H1 (cell line): Measurements from ENCODE around the gene NDUFAF3. TPM values are rescaled to one million over a fixed set of nuclear protein-coding genes. Genes with fewer than 3 reads are reported as not detected.
A peak's percentile ranks its signal among the peaks of the same experiment; 100 is the strongest.

Experiments used
- CTCF ChIA-PET: fragments of 300-600 bp; sonication (Branson Sonifier 250); formaldehyde crosslinking; loops from one replicate; lab custom pipeline; 2021; ENCODE audit not compliant: partially characterized antibody; lab: Charles Lee
- POLR2A ChIA-PET: fragments of 300-600 bp; sonication (Branson Sonifier 250); formaldehyde crosslinking; loops from one replicate; lab custom pipeline; 2021; ENCODE audit warnings: inconsistent platforms; ENCODE audit not compliant: partially characterized antibody; lab: Charles Lee
- DNase-seq, 2 experiments: peaks; one replicate each; pipeline versions ENCODE4 v3.0.0 to v3.0.0-alpha.2; 2010 to 2022; ENCODE audit warnings: low spot score in 2 of 2, low read depth in 1 of 2, mixed read lengths in 1 of 2
- FAIRE-seq: peaks from 2 replicates; lab custom pipeline; 2011; peaks lifted over from hg19 to GRCh38; lab: Jason Lieb, UNC
- H2AFZ ChIP-seq: 2 replicates; pipeline ENCODE4 v1.8.1; 2012; ENCODE audit warnings: low read length, inconsistent platforms
- H2AK5ac ChIP-seq: 2 replicates; pipeline ENCODE4 v1.6.1; 2013; ENCODE audit warnings: low read depth, low read length
- H2BK120ac ChIP-seq: replicated peaks from 2 replicates; pipeline ENCODE3; 2013; ENCODE audit warnings: low read depth, low read length, inconsistent platforms
- H2BK12ac ChIP-seq: 2 replicates; pipeline ENCODE4 v1.6.1; 2013; ENCODE audit warnings: low read depth, low read length
- H2BK15ac ChIP-seq: 2 replicates; pipeline ENCODE4 v1.6.1; 2013; ENCODE audit warnings: low read length
- H2BK20ac ChIP-seq: 2 replicates; pipeline ENCODE4 v1.6.1; 2013; ENCODE audit warnings: low read length
- H2BK5ac ChIP-seq: 2 replicates; pipeline ENCODE4 v1.6.1; 2013; ENCODE audit warnings: low read depth, low read length
- H3K14ac ChIP-seq: 2 replicates; pipeline ENCODE4 v1.6.1; 2013; ENCODE audit warnings: inconsistent platforms; ENCODE audit not compliant: insufficient read length
- H3K18ac ChIP-seq: 2 replicates; pipeline ENCODE4 v1.6.1; 2013; ENCODE audit warnings: low read length; ENCODE audit errors: extremely low read depth
- H3K23ac ChIP-seq: 2 replicates; pipeline ENCODE4 v1.6.1; 2013; ENCODE audit warnings: inconsistent platforms; ENCODE audit not compliant: insufficient read length
- H3K23me2 ChIP-seq: 2 replicates; pipeline ENCODE4 v1.6.1; 2013; ENCODE audit warnings: low read depth, low read length
- H3K27ac ChIP-seq: 2 replicates; pipeline ENCODE4 v1.6.1; 2011; ENCODE audit warnings: low read depth, low read length, inconsistent platforms
- H3K27me3 ChIP-seq, 4 experiments: replicated peaks in 1 of 4; 1 replicate in 1 of 4; 2 replicates in 3 of 4; pipeline versions ENCODE4 v1.6.1 to v1.8.1; 2011 to 2013; ENCODE audit warnings: low read length in 3 of 4, mild to moderate bottlenecking in 3 of 4, inconsistent platforms in 2 of 4, mixed read lengths in 2 of 4, moderate library complexity in 1 of 4; ENCODE audit not compliant: control insufficient read depth in 3 of 4, insufficient read depth in 3 of 4; ENCODE audit errors: extremely low read depth in 1 of 4
- H3K36me3 ChIP-seq, 4 experiments: 2 replicates each; pipeline versions ENCODE4 v1.6.1 to v1.8.1; 2011 to 2013; ENCODE audit warnings: mild to moderate bottlenecking in 4 of 4, low read length in 3 of 4, moderate library complexity in 2 of 4, control low read depth in 1 of 4, inconsistent platforms in 1 of 4; ENCODE audit not compliant: insufficient read depth in 4 of 4, control insufficient read depth in 2 of 4
- H3K4ac ChIP-seq: replicated peaks from 2 replicates; pipeline ENCODE3; 2013; ENCODE audit warnings: low read length, low read depth, mixed read lengths, inconsistent platforms; ENCODE audit not compliant: insufficient read length
- H3K4me1 ChIP-seq, 4 experiments: replicated peaks in 1 of 4; 1 replicate in 1 of 4; 2 replicates in 3 of 4; pipeline versions ENCODE4 v1.6.1 to v1.8.1; 2011 to 2013; ENCODE audit warnings: low read length in 3 of 4, inconsistent platforms in 2 of 4, mixed read lengths in 1 of 4; ENCODE audit not compliant: insufficient read depth in 4 of 4, control insufficient read depth in 3 of 4
- H3K4me2 ChIP-seq, 2 experiments: 2 replicates each; pipeline versions ENCODE4 v1.6.1 to v1.8.1; 2011 to 2013; ENCODE audit warnings: low read depth in 2 of 2, low read length in 2 of 2, control low read depth in 1 of 2, inconsistent platforms in 1 of 2, mild to moderate bottlenecking in 1 of 2; ENCODE audit not compliant: insufficient read depth in 1 of 2
- H3K4me3 ChIP-seq, 4 experiments: fragments of 200-600, 300-600 bp in 1 of 4; sonication (generic), shearing (Covaris generic), sonication (Bioruptor Twin) in 1 of 4; 2 replicates each; pipeline versions ENCODE4 v1.5.1 to v1.8.1; 2011 to 2016; ENCODE audit warnings: low read length in 4 of 4, low read depth in 3 of 4, control low read depth in 2 of 4, inconsistent platforms in 2 of 4, mild to moderate bottlenecking in 2 of 4, mixed read lengths in 1 of 4, moderate library complexity in 1 of 4; ENCODE audit not compliant: insufficient read depth in 2 of 4; ENCODE audit errors: extremely low read depth in 1 of 4
- H3K56ac ChIP-seq: replicated peaks from 2 replicates; pipeline ENCODE3; 2013; ENCODE audit warnings: low read depth, mild to moderate bottlenecking, mixed read lengths, low read length, inconsistent platforms; ENCODE audit not compliant: insufficient read length
- H3K79me1 ChIP-seq: 2 replicates; pipeline ENCODE4 v1.6.1; 2013; ENCODE audit warnings: low read depth, low read length, control low read depth
- H3K79me2 ChIP-seq, 2 experiments: 2 replicates each; pipeline versions ENCODE4 v1.6.1 to v1.8.1; 2012 to 2013; ENCODE audit warnings: low read length in 2 of 2, mild to moderate bottlenecking in 2 of 2, inconsistent platforms in 1 of 2; ENCODE audit not compliant: insufficient read depth in 2 of 2, control insufficient read depth in 1 of 2
- H3K9ac ChIP-seq, 4 experiments: replicated peaks in 1 of 4; 1 replicate in 1 of 4; 2 replicates in 3 of 4; pipeline versions ENCODE4 v1.6.1 to v1.8.1; 2011 to 2013; ENCODE audit warnings: low read depth in 3 of 4, low read length in 3 of 4, control low read depth in 2 of 4, mild to moderate bottlenecking in 2 of 4, moderate library complexity in 2 of 4, inconsistent platforms in 1 of 4; ENCODE audit errors: extremely low read depth in 1 of 4
- H3K9me3 ChIP-seq, 2 experiments: 2 replicates each; pipeline versions ENCODE4 v1.6.1 to v1.8.1; 2012 to 2013; ENCODE audit warnings: mild to moderate bottlenecking in 2 of 2, moderate library complexity in 2 of 2, control low read depth in 1 of 2, inconsistent platforms in 1 of 2, low read depth in 1 of 2, low read length in 1 of 2, mixed read lengths in 1 of 2; ENCODE audit not compliant: insufficient read depth in 2 of 2
- H4K20me1 ChIP-seq, 2 experiments: replicated peaks in 1 of 2; 2 replicates each; pipeline versions ENCODE3 to v1.8.1; 2011 to 2013; ENCODE audit warnings: inconsistent platforms in 2 of 2, low read length in 2 of 2, mild to moderate bottlenecking in 1 of 2; ENCODE audit not compliant: insufficient read depth in 2 of 2, control insufficient read depth in 1 of 2
- H4K5ac ChIP-seq: 2 replicates; pipeline ENCODE4 v1.6.1; 2013; ENCODE audit warnings: low read length, low read depth, mixed read lengths, inconsistent platforms; ENCODE audit not compliant: insufficient read length
- H4K8ac ChIP-seq: 2 replicates; pipeline ENCODE4 v1.8.0; 2013; ENCODE audit warnings: mild to moderate bottlenecking, moderate library complexity, low read length, inconsistent platforms; ENCODE audit not compliant: insufficient read depth; ENCODE audit errors: extremely low read depth
- H4K91ac ChIP-seq: replicated peaks from 2 replicates; pipeline ENCODE3; 2013; ENCODE audit warnings: low read length, mixed read lengths, inconsistent platforms; ENCODE audit not compliant: insufficient read length
- CHD1 ChIP-seq: IDR thresholded peaks from 2 replicates; pipeline ENCODE4 v1.6.1; 2012; ENCODE audit warnings: low read depth, low read length, improper control_type of control experiment
- MAFK ChIP-seq: IDR thresholded peaks from 2 replicates; pipeline ENCODE4 v1.6.1; 2012; ENCODE audit warnings: low read depth, mild to moderate bottlenecking, improper control_type of control experiment, low read length
- SAP30 ChIP-seq: fragments of 300-600 bp; sonication (generic); IDR thresholded peaks from 2 replicates; pipeline ENCODE4 v1.7.1; 2012; ENCODE audit warnings: low read length, moderate library complexity, mild to moderate bottlenecking, inconsistent platforms; ENCODE audit not compliant: insufficient read depth, insufficient replicate concordance
- TEAD4 ChIP-seq: IDR thresholded peaks from 2 replicates; pipeline ENCODE4 v1.6.1; 2012; ENCODE audit warnings: low read depth, low read length, inconsistent platforms, mixed read lengths
- WGBS, 2 experiments: shearing (Covaris generic) in 1 of 2; methylation state at CpG; one replicate each; pipeline versions ENCODE4 v1.1.6 to v1.1.7; 2013 to 2015; ENCODE audit warnings: low lambda C conversion rate in 2 of 2, mixed read lengths in 2 of 2, inconsistent platforms in 1 of 2, low coverage in 1 of 2, missing lambda C conversion rate in 1 of 2; ENCODE audit not compliant: insufficient replicate concordance in 2 of 2, insufficient coverage in 1 of 2, insufficient read length in 1 of 2; ENCODE audit errors: extremely low coverage in 1 of 2, missing lambda C conversion rate in 1 of 2; 5-methylcytosine and 5-hydroxymethylcytosine counted together
- polyA plus RNA-seq, 7 experiments: library from polyadenylated mRNA; depleted of rRNA in 3 of 7; stranded (reverse) in 5 of 7; unstranded in 2 of 7; fragments of >200 nt in 5 of 7; fragments of 200-250 nt in 2 of 7; gene quantifications; 1 replicate in 5 of 7; 2 replicates in 1 of 7; 4 replicates in 1 of 7; pipeline versions ENCODE4 v1.2.1 to v1.2.3, GENCODE V29; 2011 to 2013; ENCODE audit warnings: missing spikeins in 2 of 7, mixed read lengths in 2 of 7
- total RNA-seq: library from RNA; stranded (reverse); fragmentation: NEBNext Ultra II Directional; extraction: Animal tissue kit (Norgen Biotek cat#: 25700); gene quantifications from 2 replicates; pipeline ENCODE4 v1.2.1, GENCODE V29; 2021

NDUFAF3 gene
- total and polyA plus RNA-seq, 2 of the 8 experiments (the other 6 are each of a cell fraction or from before 2014, with no cell fraction given): 27.8 to 45.5 TPM

GRCh38 chr3:48999085-48999858 is 22.6 kb upstream of the NDUFAF3 start:
- peak overlapping the region in 1 of 2 experiments; percentile 37; a peak in 2 of 4 replicates for H3K4me2 ChIP-seq
- H3K36me3 ChIP-seq: peaks cover 0 to 3% (median 0%) of the 10 kb centered on the region in 4 experiments; a peak in 1 of 8 replicates
- no peak overlapping the region for H4K5ac ChIP-seq
- no peak for DNase-seq
- no peak overlapping the region for H4K91ac ChIP-seq
- no peaks in the 10 kb centered on the region for H3K9me3 ChIP-seq
- no peaks in the 10 kb centered on the region for H3K27me3 ChIP-seq
- peak overlapping the region in 2 of 4 experiments; percentile 7 to 14; a peak in 1 of 8 replicates for H3K4me3 ChIP-seq
- CTCF ChIA-PET: interaction anchor here (1.0 to 19.9 kb wide), 3 partner anchors 10 to 17 kb away, joined by 3 to 467 read pairs (median 42); partner anchors contain the start of genes DALRD3, NDUFAF3, P4HTM and WDR6
- peaks cover 0 to 17% (median 7%) of the 10 kb centered on the region in 4 experiments; a peak in 5 of 7 replicates for H3K4me1 ChIP-seq
- no peak overlapping the region for H2AK5ac ChIP-seq
- no peak overlapping the region; the same call in 1 of the 2 replicates for H2BK12ac ChIP-seq
- H3K23ac ChIP-seq: no peak overlapping the region
- H4K20me1 ChIP-seq: peaks cover 0 to 4% of the 10 kb centered on the region in 2 experiments
- no peak overlapping the region for H3K9ac ChIP-seq
- TF ChIP-seq TEAD4 (no peak), MAFK (peak; percentile 22; the same call in 1 of the 2 replicates), CHD1 (no peak), SAP30 (no peak)
- TF ChIP-seq, all 59 proteins: peak for 1
- Histone ChIP-seq H2BK5ac (no peak overlapping the region), H3K18ac (no peak overlapping the region), H2AFZ (no peak overlapping the region), H2BK15ac (no peak overlapping the region), H3K14ac (no peak overlapping the region), H3K79me2 (no peaks in the 10 kb centered on the region; a peak in 1 of 4 replicates), H2BK120ac (no peak overlapping the region), H3K4ac (no peak overlapping the region), H3K56ac (no peak overlapping the region), H3K79me1 (peaks cover 3% of the 10 kb centered on the region), H3K27ac (no peak overlapping the region), H2BK20ac (no peak overlapping the region), H3K23me2 (no peaks in the 10 kb centered on the region), H4K8ac (no peak overlapping the region)
- no peak for FAIRE-seq
- POLR2A ChIA-PET: interaction anchor here (2.7 to 38.8 kb wide), 3 partner anchors 3 to 336 kb away, joined by 9 to 1518 read pairs (median 1518); partner anchors contain the start of genes CELSR3, DALRD3, IMPDH2 and NDUFAF3
- WGBS, 2 experiments: 90% methylated on average over 8 of the region's 8 CpGs; no CpG with 5 or more reads in 1 of the 2 experiments
